ENCODE measurements around the gene ADAM12. TPM values are rescaled to one million over a fixed set of nuclear protein-coding genes. Genes with fewer than 3 reads are reported as not detected.

Gene ADAM12
- total RNA-seq, 1 donor from 2014 or later = 3.7 TPM

DNA sequence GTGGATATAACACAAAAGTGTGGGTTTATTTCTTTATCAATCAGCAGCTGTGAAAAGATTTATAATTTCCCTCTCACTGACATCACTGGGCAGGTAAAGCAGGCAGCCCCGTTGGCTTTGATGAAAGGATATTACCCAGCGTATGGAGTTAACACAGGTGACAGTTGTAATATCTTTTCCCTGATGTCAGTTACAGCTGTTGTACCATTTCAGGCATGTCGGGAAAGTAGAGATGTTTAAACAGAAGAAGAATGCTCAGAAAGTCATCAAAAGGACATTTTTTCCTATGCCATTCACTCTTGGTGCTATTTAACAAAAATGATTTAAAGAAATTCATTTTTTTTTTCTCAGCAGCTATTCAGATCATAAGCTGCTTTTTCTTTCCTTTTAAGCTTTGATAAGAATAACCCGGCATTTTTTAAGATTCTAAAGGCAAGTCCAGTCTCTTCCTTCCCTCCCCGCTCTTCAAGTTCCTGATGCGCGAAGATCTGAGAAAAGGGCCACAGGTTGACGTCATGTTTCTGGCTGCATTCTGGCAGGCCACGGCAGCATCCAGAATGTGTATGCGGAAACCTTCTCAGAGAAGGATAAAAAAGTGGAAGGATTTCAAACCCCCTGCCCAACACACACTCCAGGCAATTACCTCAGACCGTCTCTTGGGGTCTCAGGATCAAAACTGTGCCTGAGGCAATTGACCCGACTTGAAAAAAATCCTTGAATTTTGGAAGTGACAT lies 32.5 kb upstream of the ADAM12 start:
- Histone ChIP-seq H3K36me3 (no peaks in the 10 kb centered on the region), H3K4me3 (no peak overlapping the region), H3K27ac (no peak overlapping the region), H3K9me3 (peaks cover 15% of the 10 kb centered on the region), H3K4me1 (no peaks in the 10 kb centered on the region), H3K27me3 (no peaks in the 10 kb centered on the region)
- intact Hi-C loops (cut with DNase I) = no loop called here
- TF ChIP-seq, protein P1, sequence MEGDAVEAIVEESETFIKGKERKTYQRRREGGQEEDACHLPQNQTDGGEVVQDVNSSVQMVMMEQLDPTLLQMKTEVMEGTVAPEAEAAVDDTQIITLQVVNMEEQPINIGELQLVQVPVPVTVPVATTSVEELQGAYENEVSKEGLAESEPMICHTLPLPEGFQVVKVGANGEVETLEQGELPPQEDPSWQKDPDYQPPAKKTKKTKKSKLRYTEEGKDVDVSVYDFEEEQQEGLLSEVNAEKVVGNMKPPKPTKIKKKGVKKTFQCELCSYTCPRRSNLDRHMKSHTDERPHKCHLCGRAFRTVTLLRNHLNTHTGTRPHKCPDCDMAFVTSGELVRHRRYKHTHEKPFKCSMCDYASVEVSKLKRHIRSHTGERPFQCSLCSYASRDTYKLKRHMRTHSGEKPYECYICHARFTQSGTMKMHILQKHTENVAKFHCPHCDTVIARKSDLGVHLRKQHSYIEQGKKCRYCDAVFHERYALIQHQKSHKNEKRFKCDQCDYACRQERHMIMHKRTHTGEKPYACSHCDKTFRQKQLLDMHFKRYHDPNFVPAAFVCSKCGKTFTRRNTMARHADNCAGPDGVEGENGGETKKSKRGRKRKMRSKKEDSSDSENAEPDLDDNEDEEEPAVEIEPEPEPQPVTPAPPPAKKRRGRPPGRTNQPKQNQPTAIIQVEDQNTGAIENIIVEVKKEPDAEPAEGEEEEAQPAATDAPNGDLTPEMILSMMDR (IDR thresholded peaks at IDR 0.05) = no peak
- TF ChIP-seq POLR2A (IDR thresholded peaks at IDR 0.05) = no peak
- no peak for TF ChIP-seq POLR2AphosphoS5 (IDR thresholded peaks at IDR 0.05; ENCODE audit: insufficient read depth in 1 of 2, low read depth in 1 of 2)
- no peak for DNase-seq (ENCODE audit: extremely low spot score in 2 of 2)

DNA sequence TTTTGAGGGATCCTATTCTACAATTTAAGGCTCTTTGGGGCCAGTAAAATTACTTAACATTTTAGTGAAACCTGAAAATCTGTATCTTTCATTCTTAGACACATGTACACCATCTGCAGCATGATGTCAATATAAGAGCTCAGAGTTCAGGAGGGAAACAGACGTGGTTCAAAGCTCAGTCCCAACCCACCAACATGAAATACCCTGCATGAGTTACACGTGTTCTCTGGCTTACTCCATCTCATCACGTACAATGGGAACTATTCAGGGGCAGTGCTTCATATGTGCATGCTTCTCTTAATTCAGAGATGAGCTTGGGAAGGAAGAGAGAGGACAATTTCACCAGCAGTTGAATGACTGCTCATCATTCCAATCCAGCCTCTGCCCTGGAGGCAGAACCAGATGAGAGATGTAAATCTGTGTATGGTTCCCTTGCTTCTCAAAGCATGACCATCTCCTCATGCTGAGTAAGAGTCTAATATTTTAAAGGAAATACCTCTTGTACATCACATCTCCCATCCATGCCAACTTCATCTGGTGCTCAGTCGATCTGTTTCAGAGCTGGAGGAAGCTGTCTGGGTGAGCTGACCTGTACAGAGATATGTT lies 29.0 kb upstream of the ADAM12 start:
- Histone ChIP-seq H3K9me3 (peaks cover 3% of the 10 kb centered on the region), H3K27ac (no peak overlapping the region), H3K4me1 (no peaks in the 10 kb centered on the region), H3K4me3 (no peak overlapping the region), H3K36me3 (no peaks in the 10 kb centered on the region), H3K27me3 (no peaks in the 10 kb centered on the region)
- DNase-seq (ENCODE audit: extremely low spot score in 2 of 2) = no peak
- no peak for TF ChIP-seq POLR2A (IDR thresholded peaks at IDR 0.05)
- TF ChIP-seq, protein P1 (IDR thresholded peaks at IDR 0.05) = no peak
- TF ChIP-seq POLR2AphosphoS5 (IDR thresholded peaks at IDR 0.05; ENCODE audit: insufficient read depth in 1 of 2, low read depth in 1 of 2) = no peak
- intact Hi-C loops (cut with DNase I) = no loop called here

DNA sequence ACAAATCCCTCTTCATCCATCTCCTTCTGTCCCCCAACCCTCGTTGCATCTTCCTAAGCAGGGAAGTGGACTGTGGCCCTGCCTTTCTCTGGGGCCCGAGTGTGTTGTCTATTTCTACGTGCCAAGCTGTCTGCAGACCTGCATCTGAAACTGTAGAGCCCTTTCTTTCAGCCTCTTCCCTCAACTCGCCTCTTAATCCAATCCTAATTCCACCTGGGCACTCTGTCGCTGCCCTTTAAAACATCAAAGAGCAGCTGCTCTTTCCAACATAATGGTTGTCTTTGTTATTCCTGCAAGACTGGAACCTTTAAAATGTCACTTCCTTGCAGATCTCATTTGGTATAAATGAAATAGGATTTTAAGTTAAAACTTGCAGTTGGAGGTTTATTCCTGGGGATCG lies 21.5 kb upstream of the ADAM12 start:
- Histone ChIP-seq H3K4me3 (no peak overlapping the region), H3K4me1 (no peaks in the 10 kb centered on the region), H3K36me3 (no peaks in the 10 kb centered on the region), H3K27me3 (no peaks in the 10 kb centered on the region), H3K27ac (no peak overlapping the region), H3K9me3 (no peaks in the 10 kb centered on the region)
- TF ChIP-seq, protein P1 (IDR thresholded peaks at IDR 0.05) = no peak
- TF ChIP-seq POLR2AphosphoS5 (IDR thresholded peaks at IDR 0.05; ENCODE audit: insufficient read depth in 1 of 2, low read depth in 1 of 2) (no peak), POLR2A (IDR thresholded peaks at IDR 0.05) (no peak)
- intact Hi-C loops (cut with DNase I) = no loop called here
- no peak for DNase-seq (ENCODE audit: extremely low spot score in 2 of 2)

DNA sequence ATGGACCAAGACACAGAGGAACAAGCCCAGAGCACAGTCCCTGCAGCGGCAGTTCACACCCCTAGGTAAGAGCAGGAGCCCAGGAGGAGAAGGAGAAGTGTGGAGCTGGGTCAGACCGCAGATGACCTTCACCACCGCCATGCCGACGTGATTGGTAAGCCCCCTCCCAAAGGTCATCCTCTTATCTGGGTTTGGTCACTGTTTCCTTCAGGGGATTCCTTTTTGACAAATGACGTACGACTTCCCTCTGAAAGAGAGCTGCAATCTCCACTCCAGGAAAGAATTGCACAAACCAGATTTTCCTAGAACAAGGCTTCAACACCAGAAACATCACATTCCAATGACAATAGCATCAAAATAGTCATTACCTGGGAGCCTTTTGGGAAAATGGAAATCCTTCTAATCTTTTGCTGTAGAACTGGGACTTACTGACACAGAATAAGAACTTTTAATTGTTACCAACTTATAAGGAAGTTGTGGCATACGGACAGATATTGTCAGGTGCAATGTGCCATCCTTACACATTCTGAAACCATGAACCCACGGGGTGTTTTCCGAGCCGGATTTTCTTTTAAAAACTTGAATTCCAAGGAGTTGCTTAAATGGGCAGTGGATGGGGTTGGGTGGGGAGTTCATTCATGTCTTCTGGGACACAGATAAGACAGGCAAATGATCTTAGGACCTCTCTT lies 20.8 kb upstream of the ADAM12 start:
- intact Hi-C loops (cut with DNase I) = no loop called here
- no peak for DNase-seq (ENCODE audit: extremely low spot score in 2 of 2)
- no peak overlapping the region for H3K27ac ChIP-seq
- H3K27me3 ChIP-seq = no peaks in the 10 kb centered on the region
- H3K9me3 ChIP-seq = no peaks in the 10 kb centered on the region
- no peaks in the 10 kb centered on the region for H3K36me3 ChIP-seq
- TF ChIP-seq POLR2A (IDR thresholded peaks at IDR 0.05) (no peak), POLR2AphosphoS5 (IDR thresholded peaks at IDR 0.05; ENCODE audit: insufficient read depth in 1 of 2, low read depth in 1 of 2) (no peak)
- TF ChIP-seq, protein P1 (IDR thresholded peaks at IDR 0.05) = no peak
- no peaks in the 10 kb centered on the region for H3K4me1 ChIP-seq
- no peak overlapping the region for H3K4me3 ChIP-seq
